NCI-H524 treated with DMSO at 0.1 percent for 48 hours (cell line): ENCODE measurements around the gene SMCR8.
"Not testable (repeated sequence)": the region's sequence is repeated elsewhere in the genome, so short reads cannot be mapped to it uniquely, and the experiment has no call there.

Experiments
- DNase-seq: peaks from one replicate; lab custom pipeline; 2025; lab: John Stamatoyannopoulos, UW

The SMCR8 gene

GRCh38 chr17:18314731-18315561 lies at the start of gene SMCR8, which contains the start of gene TOP3A:
Gene SMCR8, plus strand, starts transcription at chr17:18315293. Its CDS starts 497 bp downstream, at chr17:18315790.
Gene TOP3A, minus strand, starts transcription at chr17:18314994. Its CDS starts 216 bp downstream, at chr17:18314778.
- DNase-seq = peak; percentile 81

- no peak for DNase-seq
These were observed 47.7 kb upstream of the SMCR8 start for GRCh38 chr17:18267366-18267765.

- DNase-seq = no peak
These were observed 47.0 kb upstream of the SMCR8 start for GRCh38 chr17:18267927-18268711.

- no peak for DNase-seq
These were observed 44.8 kb upstream of the SMCR8 start for GRCh38 chr17:18270046-18270931.

GRCh38 chr17:18277076-18277475 lies 38.0 kb upstream of the SMCR8 start:
- no peak for DNase-seq

GRCh38 chr17:18278867-18279266 lies 36.2 kb upstream of the SMCR8 start:
- DNase-seq = no peak

- DNase-seq = no peak
These were observed 34.8 kb upstream of the SMCR8 start for GRCh38 chr17:18280249-18280648.

- no peak for DNase-seq
These were observed 34.2 kb upstream of the SMCR8 start for GRCh38 chr17:18280766-18281371.

- no peak for DNase-seq
These were observed 33.3 kb upstream of the SMCR8 start for GRCh38 chr17:18281788-18282187.

- no peak for DNase-seq
These were observed 29.8 kb upstream of the SMCR8 start for GRCh38 chr17:18285296-18285695.

- no peak for DNase-seq
These were observed 23.2 kb upstream of the SMCR8 start for GRCh38 chr17:18291718-18292540.

GRCh38 chr17:18298061-18298460 lies 17.0 kb upstream of the SMCR8 start:
- not testable (repeated sequence) for DNase-seq

GRCh38 chr17:18300725-18301480 lies 14.2 kb upstream of the SMCR8 start:
- DNase-seq = no peak

- DNase-seq = not testable (repeated sequence)
These were observed 11.9 kb upstream of the SMCR8 start for GRCh38 chr17:18303206-18303605.

- no peak for DNase-seq
These were observed 5.9 kb upstream of the SMCR8 start for GRCh38 chr17:18309202-18309601.

- no peak for DNase-seq
These were observed 898 bp upstream of the SMCR8 start for GRCh38 chr17:18314059-18314730.

- no peak for DNase-seq
These were observed 449 bp downstream of the SMCR8 start for GRCh38 chr17:18315562-18315922.

- no peak for DNase-seq
These were observed 868 bp downstream of the SMCR8 start for GRCh38 chr17:18315961-18316360.

- DNase-seq = no peak
These were observed 3.0 kb downstream of the SMCR8 start for GRCh38 chr17:18318117-18318516.
